Measurements from ENCODE around the gene BORCS8.
"Not testable (repeated sequence)": the region's sequence is repeated elsewhere in the genome, so short reads cannot be mapped to it uniquely, and the experiment has no call there.

BORCS8 gene

DNA sequence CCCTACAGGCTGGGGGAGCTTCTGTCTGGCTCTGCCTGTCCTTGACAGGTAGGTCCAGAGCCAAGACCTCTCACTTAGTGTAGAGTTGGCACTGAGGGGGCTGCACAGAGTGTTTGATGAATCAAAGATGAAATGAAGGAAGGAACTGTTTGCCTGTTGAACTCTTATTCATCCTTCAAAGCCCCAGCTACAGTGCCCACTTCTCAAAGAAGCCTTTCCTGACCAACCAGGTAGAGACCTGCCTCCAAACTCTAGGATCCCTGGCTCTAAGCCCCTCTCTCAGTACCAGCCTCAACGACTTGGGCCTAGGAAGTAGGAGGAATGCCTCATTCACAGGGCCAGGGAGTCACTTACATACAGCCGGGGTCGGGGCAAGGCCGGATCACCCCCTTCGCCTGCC is 44.6 kb downstream of the BORCS8 start:
- DNase-seq: no peak

GRCh38 chr19:19146865-19147264 is 45.1 kb downstream of the BORCS8 start:
- DNase-seq: no peak

DNA sequence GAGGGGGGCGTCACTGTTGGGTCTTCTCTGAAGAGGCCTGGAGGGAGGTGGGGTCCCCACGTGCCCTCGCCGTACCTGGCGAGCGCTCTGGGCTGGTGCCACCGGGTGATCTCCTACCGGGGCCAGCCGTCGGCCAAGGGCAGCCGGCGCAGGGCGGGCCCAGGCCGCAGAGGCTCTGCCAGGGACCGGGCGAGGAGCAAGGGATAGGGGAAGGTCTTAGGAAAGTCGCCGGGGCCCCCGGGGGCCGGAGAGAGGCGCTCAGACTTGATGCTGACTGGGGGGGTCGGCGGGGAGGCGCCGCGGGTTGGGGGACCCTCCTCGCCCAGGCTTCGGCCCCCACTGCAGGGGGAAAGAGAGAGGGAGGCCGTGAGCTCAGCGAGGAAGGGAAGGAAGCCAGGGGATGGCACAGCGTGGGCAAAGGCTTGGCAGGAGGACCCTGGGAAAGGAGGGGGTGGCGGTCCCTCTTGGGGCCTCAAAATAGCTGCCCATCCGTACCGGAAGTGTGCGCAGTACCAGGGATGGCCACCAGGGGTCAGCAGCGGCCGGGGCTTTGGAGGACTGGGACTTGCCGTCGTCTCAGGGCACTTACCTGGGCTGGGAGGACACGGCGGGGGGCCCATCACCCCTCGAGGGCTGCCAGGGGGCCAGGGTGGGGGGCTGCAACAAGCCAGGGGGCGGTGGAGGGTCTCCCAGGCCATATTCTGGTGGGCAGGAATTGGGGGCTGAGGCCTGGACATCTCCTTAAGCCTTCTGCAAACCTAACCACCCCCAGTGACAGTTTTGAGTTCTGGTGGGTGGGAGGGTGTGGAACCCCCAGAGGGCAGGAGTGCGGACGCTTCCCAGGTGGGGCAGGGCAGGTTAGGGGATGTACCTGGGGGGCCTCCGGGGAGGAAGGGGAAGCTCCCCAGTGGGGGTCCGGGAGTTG is 46.0 kb downstream of the BORCS8 start:
- peak; percentile 79 to 86 for DNase-seq

GRCh38 chr19:19145281-19145680 is 46.7 kb downstream of the BORCS8 start:
- no peak for DNase-seq

GRCh38 chr19:19142347-19142746 is 49.6 kb downstream of the BORCS8 start:
- DNase-seq: no peak

DNA sequence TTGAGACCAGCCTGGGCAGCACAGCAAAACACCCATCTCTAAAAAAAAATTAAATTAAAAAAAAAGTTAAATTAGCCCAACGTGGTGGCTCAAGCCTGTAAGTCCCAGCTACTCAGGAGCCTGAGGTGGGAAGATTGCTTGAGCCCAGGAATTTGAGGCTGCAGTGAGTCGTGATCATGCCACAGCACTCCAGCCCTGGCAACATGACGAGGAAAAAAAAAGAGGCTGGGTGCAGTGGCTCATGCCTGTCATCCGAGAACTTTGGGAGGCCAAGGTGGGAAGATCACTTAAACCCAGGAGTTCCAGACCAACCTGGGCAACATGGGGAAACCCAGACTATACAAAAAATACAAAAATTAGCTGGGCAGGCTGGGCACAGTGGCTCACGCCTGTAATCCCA is 51.5 kb downstream of the BORCS8 start:
- DNase-seq: no peak

- no peak for DNase-seq
Observed at GRCh38 chr19:19139876-19140229, 52.1 kb downstream of the BORCS8 start.

DNA sequence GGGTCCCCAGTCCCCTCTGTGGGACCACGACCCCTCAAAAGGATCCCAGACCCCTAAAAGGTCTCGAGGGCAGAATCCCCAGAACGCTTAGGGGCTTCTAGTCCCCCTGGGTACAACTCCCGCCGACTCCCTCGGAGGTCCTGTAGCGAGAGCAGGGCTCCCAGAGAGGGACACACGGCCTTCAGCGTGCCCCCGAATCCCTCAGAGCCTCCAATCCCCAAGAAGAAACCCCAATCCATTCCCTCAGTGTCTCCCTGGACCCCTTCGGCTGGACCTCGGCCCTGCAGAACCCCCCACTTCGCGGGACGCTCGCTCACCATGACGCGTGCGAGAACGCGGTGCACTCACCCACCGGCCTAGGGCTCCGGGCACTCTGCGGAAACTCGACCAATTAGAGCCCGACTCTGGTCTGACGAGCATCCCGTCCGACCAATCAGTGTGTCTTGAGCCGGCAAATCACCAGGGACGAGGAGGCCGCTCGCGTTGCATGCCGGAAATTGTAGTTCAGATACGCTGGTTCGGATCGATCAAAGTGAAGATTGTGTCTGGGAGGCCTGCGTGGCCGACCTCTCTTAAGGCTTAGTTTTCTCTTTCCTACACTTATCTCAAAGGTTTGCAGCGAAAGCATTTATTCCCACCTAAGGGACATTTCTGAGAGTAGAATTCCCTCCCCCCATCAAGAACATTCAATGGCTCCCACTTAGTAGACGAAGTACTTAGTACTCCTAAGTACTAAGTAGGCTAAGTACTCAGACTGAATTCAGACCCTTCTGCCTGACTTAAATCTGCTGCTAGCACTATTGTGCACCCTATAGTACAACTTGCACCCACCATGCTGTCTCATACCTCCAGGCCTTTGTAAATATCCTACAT is 53.6 kb downstream of the BORCS8 start, which contains the start of gene TMEM161A:
TSS of gene TMEM161A (minus strand) at position 370 of the 873 bp plus-strand sequence. CDS start at position 320, 50 bp downstream.
- peak; percentile 97 for DNase-seq

DNA sequence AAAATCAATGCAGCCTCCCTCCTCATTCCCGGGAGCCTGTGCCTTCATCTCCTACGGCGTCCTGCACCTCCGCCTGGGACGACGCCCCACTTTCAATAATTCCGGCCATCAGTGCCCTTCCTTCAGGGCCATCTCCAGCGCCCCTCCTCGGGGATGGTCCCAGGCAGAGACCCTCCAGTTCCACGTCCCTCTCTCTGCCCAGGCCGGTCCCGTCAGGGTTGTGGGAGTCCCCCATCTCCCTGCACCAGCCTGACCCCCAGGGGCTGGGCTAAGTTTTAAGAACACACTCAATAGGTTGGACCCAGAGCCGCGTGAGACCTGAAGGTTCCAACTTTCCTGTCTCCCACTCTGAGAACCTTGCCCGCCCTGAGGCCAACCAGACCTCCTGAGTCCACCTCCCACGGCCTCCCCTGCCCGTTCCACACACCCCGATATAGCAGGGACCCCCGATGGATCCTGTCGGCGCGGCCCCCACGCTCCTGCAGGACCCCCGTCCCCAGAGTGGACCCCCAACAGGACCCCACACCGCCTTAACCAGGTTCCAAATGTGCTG is 54.3 kb downstream of the BORCS8 start:
- DNase-seq: no peak

DNA sequence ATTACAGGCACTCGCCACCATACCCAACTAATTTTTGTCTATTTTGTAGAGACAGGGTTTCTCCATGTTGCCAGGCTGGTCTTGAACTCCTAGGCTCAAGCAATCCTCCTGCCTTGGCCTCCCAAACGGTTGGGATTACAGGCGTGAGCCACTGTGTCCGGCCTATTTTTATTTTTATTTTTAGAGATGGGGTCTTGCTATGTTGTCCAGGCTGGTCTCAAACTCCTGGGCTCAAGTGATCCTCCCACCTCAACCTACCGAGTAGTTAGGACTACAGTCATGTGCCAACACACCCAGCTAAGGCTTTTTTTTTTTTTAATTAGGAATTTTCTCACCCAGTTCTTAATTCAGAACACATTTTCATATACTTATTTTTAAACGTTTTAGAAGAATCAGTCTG is 56.2 kb downstream of the BORCS8 start:
- DNase-seq: not testable (repeated sequence)

GRCh38 chr19:19134687-19135158 is 57.2 kb downstream of the BORCS8 start:
- peak; percentile 45 to 52 for DNase-seq

GRCh38 chr19:19133985-19134384 is 58.0 kb downstream of the BORCS8 start:
- no peak for DNase-seq

GRCh38 chr19:19132912-19133311 is 59.0 kb downstream of the BORCS8 start:
- no peak for DNase-seq

- no peak for DNase-seq
Observed at GRCh38 chr19:19131989-19132388, 60.0 kb downstream of the BORCS8 start.
